HG02970 (cell line): ENCODE results near the gene DTNA.
"Not testable (repeated sequence)": the region's sequence is repeated elsewhere in the genome, so short reads cannot be mapped to it uniquely, and the experiment has no call there.

Experiments
- ATAC-seq: cut with Tn5 transposase; IDR thresholded peaks from one replicate; pipeline ENCODE4 v1.9.1; 2021; ENCODE audit warnings: mild to moderate bottlenecking, moderate library complexity, moderate number of reproducible peaks; ENCODE audit not compliant: unreplicated experiment, low FRiP score

The DTNA gene

GRCh38 chr18:34884436-34884835 is 174.3 kb downstream of the DTNA start:
- no peak for ATAC-seq

DNA sequence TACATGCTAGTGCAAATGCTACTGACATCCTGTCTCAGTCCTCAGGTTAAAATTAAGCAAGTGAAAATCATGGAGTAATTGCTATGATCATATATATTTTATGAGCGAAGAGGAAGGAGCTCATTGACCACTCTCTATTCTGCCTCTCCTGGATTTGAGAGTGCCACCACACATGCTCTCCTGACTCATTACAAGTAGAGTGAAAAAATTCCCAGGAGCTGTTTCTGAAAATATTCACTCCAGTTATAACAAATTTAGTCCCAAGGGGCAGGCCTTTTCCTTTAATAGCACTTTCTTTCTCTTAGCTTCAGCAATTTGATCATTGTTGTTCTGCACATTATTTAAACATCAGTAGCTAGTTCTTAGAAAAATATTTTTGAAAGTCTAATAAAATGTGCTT is 176.1 kb downstream of the DTNA start:
- ATAC-seq = no peak

DNA sequence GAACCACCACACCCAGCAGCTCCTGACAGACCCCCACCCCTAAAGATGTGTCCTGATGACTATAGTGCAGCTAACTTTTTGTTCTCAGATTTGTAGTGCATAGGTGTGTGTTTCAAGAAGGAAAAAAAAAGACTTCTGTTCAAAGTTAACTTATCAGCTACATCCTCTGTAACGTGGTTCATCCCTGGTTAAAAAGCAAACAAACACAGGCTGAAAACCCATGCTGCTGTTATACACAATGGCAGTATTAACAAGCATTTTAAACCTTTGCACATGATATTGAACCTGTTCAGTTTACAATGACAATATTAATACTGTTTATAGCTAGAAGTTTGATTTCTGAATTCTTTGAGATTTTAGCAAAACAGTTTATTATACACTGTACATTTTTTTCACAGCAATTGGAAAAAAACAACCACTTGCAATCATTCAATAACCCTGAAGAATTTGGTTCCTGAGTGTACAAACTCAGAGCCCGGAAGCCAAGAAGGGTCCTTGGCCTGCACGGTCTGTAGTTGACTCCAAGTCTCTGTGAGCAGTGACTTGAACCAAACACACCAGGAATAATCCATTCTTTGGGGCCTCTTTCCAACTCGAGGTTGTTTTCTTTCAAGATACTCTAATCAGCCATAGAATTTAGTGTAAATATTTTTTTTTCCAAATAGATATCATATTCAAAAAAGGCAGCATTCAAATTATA is 177.9 kb downstream of the DTNA start:
- no peak for ATAC-seq

- no peak for ATAC-seq
Observed at GRCh38 chr18:34890486-34891085, 180.5 kb downstream of the DTNA start.

DNA sequence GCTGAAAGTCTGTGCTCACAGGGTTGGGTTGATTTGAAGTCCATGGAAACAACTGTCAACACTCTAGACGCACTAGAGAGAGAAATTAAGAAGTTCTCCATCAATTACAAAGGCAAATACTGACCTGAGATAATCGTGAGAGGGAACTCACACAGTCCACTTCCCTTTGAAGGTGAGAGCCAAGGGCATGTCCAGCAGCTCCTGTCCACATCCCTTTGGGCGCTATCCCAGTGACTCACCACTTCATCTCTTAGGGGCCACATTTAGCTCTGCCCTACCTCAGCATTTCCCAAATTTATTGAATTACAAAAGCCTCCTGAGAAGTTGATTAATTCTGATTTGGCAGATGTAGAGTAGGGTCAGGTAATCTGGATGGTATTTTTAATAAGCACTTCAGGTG is 182.3 kb downstream of the DTNA start:
- no peak for ATAC-seq

- no peak for ATAC-seq
Observed at GRCh38 chr18:34893239-34893638, 183.1 kb downstream of the DTNA start.

GRCh38 chr18:34901299-34901698 is 191.2 kb downstream of the DTNA start:
- no peak for ATAC-seq

- ATAC-seq = no peak
Observed at GRCh38 chr18:34904994-34905393, 194.9 kb downstream of the DTNA start.

- not testable (repeated sequence) for ATAC-seq
Observed at GRCh38 chr18:34906985-34907384, 196.9 kb downstream of the DTNA start.

DNA sequence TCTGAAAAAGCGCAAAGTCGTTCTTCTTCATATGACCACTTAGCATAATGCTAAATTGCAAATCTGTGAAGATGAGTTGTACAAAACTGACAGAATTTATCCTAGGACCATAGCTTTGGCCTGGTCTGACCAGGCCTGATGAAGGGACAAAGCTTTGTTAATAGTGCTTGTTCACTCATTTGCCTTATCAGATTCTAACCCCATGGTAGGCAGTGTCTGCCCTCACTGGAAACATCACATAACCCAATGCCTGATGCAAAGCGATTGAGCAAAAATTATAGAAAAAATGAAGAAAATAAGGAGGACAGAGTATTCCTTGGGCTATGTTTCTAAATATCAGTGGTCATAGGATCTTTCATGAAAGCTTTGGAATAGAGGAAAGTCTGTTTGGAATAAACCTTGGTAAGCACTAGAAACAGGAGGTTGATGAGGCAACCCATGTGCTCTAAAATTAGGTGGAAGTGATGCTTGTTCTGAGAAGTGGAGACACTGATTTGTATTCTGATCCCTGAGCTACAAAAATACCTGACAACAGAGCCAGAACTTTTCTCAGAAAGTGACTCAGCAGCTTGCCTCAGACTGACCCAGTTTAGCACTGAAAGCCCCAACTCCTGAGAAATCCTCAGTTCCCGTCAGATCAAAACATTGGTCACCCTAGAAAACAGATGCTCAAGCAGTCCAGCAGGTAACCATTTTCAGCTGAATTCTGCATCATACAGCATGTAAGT is 199.7 kb downstream of the DTNA start:
- ATAC-seq = no peak

- ATAC-seq = no peak
Observed at GRCh38 chr18:34911081-34911480, 201.0 kb downstream of the DTNA start.

GRCh38 chr18:34911661-34912384 is 201.7 kb downstream of the DTNA start:
- ATAC-seq = no peak

DNA sequence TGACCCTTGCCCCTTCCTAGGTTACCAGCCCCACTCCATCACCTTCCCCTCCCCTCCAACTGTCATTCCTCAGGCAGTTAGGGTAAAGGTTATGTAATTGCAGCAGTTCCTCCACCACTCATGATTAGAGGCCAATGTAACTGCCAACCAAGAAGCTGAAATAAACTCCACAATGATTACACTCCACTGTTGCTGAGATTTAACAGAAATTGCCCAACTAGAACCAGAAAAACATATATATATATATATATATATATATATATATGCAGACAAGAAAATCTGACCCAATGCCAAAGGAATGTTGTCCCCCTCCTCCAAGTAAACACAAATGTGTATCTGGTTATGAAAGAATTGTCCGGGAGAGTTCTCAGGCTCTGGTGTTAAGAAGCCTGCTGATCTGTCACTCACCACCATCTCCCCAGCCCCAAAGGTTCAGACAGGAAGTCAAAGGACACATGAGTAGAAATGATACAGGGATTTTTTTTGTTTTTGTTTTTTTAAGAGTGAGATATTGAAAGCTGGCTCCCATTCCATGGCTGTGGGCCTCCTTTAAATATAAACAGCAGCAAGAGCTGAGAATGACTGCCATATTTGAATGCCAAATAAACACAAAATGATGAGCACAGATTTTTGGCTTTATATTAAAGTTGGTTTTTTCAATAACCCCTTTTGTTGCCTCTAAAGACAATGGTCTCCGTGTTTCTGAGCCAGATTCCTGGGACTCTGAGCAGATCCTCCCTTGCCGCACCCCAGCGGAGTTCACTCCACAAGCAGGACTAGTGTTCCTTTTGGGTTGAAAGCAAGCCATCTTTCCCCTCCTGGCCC is 204.0 kb downstream of the DTNA start:
- no peak for ATAC-seq

DNA sequence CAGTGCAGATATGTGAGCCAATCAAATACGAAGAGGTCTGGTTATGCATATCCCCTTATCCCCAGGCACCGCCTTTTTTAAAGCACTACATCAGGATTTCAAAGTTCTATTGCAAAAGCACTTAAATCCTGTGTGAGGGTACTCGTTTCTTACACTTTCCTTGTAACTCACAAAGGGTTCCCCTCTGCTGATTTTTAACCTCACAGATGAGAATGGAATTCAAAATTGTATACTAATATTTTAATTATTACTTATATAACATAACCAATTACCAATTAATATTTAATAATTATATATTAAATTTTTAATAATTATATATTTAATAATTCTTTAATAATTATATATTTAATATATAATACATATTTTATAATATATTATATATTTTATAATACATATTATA is 204.9 kb downstream of the DTNA start:
- ATAC-seq = no peak

DNA sequence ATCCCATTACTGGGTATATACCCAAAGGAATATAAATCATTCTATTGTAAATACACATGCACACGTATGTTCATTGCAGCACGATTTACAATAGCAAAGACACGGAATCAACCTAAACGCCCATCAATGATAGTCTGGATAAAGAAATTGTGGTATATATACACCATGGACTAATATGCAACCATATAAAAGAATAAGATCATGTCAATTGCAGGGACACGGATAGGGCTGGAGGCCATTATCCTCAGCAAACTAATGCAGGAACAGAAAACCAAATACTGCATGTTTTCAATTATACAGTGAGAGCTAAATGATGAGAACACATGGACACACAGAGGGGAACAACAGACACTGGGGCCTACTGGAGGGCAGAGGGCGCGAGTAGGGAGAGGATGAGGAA is 206.4 kb downstream of the DTNA start:
- not testable (repeated sequence) for ATAC-seq

GRCh38 chr18:34918856-34919255 is 208.8 kb downstream of the DTNA start:
- no peak for ATAC-seq

- ATAC-seq = no peak
Observed at GRCh38 chr18:34921226-34921625, 211.1 kb downstream of the DTNA start.

DNA sequence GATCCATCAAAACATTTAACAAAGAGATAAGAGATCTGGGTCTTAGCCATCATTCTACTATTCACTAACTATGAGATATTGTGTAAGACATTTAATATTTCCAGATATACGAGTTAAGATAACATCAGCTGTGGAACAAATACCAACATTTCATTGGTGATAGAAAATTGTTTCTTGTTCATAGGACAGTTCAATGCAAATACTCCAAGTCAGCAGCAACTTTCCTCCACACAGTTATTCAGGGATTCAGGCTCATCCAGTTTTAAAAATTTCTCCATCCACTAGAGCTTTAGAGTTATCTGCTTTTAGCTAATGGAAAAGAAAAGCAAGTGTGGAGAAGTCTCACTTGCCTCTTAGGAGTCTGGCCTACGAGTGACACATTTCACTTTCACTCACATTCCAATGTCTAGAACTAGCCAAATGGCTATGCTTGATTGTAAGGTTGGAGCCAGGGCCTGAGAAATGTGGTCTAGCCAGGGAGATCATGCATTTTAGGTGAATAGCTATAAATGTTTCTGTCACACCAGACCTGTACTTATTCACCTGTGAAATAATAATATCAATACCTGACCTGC is 211.8 kb downstream of the DTNA start:
- ATAC-seq = no peak

DNA sequence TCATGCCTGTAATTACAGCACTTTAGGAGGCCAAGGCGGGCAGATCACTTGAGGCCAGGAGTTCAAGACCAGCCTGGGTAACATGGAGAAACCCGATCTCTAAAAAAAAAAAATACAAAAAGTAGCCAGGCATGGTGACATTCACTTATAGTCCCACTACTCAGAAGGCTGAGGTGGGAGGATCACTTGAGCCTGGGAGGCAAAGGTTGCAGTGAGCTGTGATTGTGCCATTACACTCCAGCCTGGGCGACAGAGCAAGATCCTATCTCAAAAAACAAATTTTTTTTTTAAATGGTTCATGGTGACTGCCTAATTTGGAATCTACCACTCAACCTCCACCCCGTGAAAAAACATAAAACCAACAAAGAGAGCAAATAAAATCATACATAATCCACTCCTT is 212.5 kb downstream of the DTNA start:
- ATAC-seq = not testable (repeated sequence)

- no peak for ATAC-seq
Observed at GRCh38 chr18:34923911-34924310, 213.8 kb downstream of the DTNA start.
